SIG-M5 treated with dmso at 0.1 percent for 504 hours (cell line): Measurements from ENCODE around the gene LONRF2.

ENCODE experiments used
- DNase-seq: peaks from one replicate; lab custom pipeline; 2025; ENCODE audit not compliant: unreplicated experiment; lab: John Stamatoyannopoulos, UW

Gene LONRF2

GRCh38 chr2:100276716-100277115 lies 45.6 kb downstream of the LONRF2 start:
- no peak for DNase-seq

DNA sequence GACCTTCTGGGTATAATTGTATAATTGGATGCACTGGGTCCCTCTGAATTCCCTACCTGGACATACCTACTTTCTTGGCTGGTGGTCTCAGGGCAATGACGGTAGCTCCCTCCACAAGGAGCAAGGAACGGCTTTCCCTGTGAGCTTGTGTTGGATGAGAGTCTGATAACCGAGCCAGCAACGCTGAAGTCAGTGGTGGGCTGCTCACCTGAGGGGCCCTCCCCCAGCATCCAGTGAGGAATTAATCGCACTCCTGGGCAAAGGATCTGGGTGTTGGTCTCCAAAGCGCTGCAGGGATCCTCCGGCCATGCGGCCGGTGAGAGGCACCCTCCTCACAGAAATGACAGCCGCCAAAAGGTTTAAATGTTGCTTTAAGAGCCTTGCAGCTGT lies 47.1 kb downstream of the LONRF2 start:
- no peak for DNase-seq

- no peak for DNase-seq
These were observed 47.6 kb downstream of the LONRF2 start for GRCh38 chr2:100274566-100275199.

GRCh38 chr2:100274076-100274475 lies 48.2 kb downstream of the LONRF2 start:
- no peak for DNase-seq

DNA sequence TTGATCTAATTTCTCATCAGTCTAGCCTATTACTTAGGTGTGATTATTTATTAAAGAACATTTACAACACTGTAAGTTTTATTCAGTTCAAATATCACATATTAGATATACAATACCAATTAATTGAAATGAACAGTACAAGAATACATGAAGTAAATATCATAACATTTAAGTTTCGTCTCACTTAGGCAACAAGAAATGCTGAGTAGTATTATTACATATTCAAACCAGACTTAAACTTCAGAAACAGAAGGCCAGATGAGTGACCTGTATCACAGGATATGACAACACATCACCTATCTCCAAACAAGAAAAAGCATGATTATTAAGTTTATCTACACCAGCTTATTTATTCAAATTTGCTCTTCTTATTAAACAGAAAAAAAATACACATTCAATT lies 48.9 kb downstream of the LONRF2 start:
- no peak for DNase-seq

- DNase-seq = no peak
These were observed 49.4 kb downstream of the LONRF2 start for GRCh38 chr2:100272841-100273329.

GRCh38 chr2:100271210-100271609 lies 51.1 kb downstream of the LONRF2 start:
- no peak for DNase-seq

DNA sequence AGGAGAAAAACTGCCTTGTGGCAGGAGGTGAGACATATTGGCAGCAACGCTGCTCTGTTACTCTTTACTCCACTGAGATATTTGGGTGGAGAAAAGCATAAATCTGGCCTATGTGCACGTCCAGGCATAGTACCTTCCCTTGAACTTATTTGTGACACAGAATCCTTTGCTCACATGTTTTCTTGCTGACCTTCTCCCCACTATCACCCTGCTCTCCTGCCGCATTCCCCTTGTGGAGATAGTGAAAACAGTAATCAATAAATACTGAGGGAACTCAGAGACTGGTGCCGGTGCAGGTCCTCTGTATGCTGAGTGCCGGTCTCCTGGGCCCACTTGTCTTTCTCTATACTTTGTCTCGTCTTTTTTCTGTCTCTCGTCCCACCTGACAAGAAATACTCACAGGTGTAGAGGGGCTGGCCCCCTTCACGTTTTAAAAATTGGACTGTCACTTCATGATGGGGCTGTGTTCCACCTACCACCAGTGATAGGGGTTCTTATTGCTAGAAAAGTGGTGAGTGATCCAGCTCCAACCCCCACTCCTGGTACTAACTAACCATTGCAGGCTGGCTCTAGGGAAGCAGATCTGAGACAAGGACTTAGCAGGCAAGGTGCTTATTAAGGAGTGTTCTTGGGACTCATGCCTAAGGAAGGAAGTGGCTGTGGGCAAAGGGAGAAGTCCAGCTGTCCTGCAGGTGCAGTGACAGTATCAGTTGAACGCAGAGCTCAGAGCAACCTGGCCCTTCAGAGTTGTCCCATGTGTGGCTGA lies 51.7 kb downstream of the LONRF2 start:
- no peak for DNase-seq

DNA sequence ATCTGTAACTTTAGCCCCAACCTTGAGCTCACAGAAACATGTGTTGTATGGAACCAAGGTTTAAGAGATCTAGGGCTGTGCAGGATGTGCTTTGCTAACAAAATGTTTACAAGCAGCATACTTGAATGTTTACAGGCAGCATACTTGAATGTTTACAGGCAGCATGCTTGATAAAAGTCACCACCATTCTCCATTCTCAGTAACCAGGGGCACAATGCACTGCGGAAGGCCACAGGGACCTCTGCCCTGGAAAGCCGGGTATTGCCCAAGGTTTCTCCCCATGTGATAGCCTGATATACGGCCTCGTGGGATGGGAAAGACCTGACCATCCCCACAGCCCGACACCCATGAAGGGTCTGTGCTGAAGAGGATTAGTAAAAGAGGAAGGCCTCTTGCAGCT lies 52.4 kb downstream of the LONRF2 start:
- DNase-seq = no peak

- no peak for DNase-seq
These were observed 53.3 kb downstream of the LONRF2 start for GRCh38 chr2:100268986-100269385.

GRCh38 chr2:100267751-100268150 lies 54.5 kb downstream of the LONRF2 start:
- DNase-seq = no peak

DNA sequence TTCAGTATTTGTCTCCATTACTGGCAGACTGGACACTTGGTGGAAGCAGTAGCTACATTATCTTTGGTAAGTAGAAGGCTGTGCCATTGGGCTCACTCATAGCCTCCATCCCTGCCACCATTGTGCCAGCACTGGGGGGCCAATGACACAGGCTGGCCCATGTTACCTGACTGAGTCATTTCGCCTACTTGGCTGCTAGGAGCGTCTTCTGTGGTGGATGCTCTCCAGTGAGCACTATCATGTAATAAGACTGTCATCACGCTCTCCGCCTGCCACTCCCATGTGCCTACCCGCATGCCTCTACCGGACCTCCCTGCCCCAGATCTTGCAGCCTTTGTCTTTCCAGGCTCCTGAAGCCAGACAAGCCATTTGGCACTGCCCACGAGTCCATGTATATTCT lies 56.2 kb downstream of the LONRF2 start:
- DNase-seq = no peak

DNA sequence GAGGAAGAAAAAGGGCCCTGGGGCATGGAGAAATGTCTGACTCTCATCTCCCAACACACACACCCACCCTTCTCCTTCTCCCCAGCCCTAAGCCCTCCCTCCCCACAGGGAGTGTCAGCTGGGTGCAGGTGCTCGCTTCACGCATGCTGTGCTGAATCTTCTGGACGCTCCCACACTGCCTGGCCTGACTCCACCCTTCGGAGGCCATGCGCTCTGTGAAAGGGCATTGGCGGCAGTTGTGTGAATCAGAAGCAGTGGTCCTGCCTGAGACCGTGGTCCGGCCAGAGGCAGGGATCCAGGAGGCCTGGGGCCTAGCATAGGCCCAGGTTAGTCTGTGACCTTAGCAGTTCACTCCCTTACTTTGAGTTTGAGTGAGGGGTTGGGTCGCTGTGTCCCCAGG lies 57.1 kb downstream of the LONRF2 start:
- no peak for DNase-seq

- DNase-seq = no peak
These were observed 57.6 kb downstream of the LONRF2 start for GRCh38 chr2:100264651-100265050.

DNA sequence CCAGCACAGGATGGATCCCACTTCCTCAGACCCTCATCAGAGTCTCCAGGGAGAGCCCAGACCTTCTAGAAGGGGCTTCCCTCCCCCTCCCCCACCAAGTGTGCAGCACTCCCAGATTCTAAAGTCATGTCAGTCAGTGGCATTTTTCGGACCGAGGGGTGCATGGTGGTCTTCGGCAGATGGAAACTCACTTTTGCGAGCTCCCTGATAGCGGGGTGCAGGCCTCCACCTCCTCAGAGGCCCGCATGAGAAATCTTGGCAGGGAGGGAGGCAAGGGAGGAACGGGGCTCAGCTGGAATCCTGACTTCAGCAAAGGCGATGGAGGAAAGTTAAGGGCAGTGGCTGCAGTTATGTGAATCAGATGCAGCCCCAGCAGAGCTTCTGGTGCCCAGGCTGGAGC lies 58.2 kb downstream of the LONRF2 start:
- no peak for DNase-seq

DNA sequence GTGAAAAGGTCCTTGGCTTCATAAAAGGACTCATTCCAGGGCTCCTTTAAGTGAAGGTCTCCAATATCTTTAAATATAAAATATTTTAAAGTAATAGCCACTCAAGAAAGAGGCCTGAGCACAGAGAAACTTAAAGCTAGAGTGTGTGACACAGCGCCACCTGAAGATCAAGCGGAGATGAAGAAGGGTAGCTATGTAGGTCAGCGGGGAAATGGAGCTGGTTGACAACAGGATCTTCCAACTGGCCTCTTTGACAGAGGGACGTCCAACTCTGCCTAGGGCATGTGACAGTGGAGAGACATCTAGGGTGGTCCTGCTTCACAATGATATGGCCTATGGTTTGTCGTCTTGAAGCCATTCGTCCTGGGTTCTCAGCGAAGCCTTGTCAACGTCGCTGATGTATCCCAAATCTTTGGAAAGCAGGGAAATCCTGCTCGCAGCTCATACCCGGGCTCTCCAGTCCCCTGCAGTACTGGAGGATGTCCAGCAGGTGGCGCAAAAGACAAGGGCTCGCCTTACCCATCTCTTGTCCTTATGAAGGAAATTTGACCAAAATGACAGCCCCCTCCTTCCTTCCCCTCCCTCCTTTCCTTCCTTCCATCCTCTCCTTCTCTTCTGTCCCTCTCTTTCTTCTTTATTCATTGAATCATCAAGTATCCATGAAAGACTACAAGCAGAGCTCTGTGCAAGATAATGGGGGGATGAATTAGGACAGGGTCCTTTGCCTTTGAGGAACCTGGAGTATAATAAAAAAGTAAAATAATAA lies 59.6 kb downstream of the LONRF2 start:
- peak; percentile 52 for DNase-seq

DNA sequence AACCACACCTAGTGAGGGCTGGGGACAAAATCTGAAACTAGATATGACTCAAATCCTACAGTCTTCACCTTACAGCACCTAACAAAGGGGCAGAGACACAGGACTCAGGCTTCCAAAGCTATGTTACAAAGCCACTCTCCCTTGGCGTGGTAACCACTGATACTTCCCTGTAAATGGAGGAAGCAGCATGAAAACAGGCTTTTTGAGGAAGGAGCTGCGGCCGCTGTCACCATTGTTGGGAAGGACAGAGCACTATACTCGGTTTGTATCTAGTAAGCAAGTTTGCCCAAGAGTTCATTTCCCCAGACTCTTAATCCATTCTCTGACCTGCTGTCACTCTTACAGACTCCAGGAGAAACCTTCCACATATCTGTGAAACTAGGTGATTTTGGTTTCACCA lies 60.3 kb downstream of the LONRF2 start:
- DNase-seq = no peak

GRCh38 chr2:100260712-100261620 lies 61.3 kb downstream of the LONRF2 start:
- peak; percentile 62 for DNase-seq

DNA sequence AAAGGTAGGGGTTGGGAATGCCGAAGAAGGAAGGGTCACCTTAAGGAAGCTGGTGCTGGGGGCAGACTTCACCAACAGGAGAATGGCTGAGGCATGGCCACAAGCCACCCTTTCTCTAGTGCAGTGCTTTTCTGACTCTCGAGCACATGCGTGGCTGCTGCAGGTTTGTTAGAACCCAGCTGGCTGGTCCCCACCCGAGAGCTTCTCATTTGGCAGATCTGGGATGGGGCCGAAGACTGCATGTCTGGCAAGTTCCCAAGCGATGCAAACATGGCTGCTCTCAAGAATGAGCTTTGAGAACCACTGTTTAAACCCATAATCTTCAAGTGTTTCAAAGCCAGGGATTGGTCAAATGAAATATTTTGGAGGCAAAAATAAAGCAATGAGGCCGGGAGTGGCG lies 63.2 kb downstream of the LONRF2 start:
- DNase-seq = no peak

DNA sequence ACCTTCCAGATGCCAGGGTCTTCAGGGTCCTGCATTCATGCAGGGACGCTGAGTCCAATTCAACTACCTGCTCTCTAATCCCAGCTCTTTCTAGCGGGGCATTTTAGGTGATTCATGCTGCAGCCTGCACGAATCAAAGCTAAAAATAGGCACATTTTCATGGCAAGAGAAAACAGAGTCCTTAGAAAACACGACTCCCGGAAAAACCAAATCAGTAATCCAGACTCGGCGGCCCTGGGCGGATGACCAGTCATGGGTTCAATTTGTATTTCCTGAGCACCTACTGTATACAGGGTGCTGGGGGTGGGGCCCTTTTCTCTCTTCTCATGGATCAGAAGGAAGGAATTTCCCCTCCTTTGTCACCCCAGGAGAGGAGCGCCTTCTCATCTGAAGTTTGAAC lies 64.4 kb downstream of the LONRF2 start:
- DNase-seq = no peak

DNA sequence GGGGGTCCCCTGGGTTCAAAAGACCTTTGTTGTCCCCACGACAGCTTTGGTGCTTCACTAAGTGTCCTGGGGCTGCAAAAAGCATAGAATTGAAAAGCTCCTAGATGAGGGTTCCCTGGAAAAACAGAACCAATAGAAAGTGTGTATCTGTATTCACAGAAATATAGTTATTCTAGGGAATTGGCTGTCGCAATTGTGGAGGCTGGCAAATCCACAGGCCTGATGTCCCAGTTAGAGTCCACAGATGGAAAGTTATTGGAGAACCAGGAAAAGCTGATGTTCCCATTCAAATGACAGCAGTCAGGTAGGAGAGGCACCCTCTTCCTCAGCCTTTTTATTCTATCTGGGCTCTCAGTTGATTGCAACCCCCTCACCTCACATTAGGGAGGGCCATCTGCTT lies 65.5 kb downstream of the LONRF2 start:
- no peak for DNase-seq
